Hepatic stellate cell (primary cell): Measurements from ENCODE around the gene STAC3.

Source experiments
- DNase-seq: peaks from one replicate; pipeline ENCODE4 v3.0.0; 2011; ENCODE audit warnings: low spot score

STAC3 gene

DNA sequence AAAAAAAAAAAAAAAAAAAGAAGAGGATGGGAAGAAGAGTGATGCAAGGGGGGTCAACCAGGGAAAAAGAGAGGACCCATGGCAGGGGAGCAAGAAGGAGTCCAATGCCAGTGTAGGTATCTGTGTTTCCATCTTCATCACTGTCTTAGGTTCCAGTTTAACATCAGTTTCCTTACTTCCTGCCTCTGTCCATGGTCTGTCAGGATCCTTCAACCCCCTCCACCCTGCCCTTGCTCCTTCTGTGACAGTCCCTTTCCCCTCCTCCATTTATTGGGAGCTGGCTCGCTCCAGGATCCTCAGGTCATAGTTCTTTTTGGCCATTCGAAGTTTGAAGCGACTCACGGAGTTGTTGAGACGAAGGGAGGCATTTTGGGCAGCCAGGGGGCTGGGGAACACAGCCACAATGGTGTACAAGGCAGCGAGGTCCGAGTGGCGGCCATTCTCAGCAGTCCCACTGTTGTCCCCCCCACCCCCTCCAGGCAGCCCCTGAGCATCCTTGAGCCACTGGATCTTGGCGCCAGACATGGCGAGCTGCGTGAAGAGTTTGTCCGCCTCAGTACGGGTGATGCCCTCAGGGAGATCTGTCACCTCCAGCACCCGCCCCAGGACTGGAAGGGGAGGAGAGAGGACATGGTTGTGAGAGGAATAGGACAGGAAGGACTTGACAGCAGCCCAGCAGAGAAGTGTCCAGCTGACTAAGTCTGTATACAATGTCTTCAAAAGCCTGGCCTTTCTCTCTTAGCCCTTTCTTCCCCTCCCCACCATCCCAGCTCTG is 3.7 kb upstream of the STAC3 start:
- no peak for DNase-seq

DNA sequence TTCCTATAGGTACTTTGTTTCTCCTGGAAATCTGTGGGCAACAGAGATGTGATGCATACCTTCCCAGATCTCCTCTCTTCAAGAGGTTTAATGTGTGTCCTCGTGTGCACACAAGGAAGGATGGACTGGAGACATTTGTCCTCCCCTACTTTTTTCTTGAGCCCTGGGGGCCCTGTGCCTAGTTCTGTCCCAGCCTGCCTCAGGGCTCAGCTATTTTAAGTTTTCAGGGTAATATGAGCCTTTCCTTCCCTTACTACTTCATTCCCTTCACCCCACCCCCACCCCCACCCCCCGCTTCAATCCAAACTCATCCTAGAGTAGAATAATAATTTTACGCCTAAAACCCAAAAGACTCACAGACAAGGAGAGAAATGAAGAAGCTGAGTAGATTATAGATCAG is 446 bp downstream of the STAC3 start:
- DNase-seq: no peak

DNA sequence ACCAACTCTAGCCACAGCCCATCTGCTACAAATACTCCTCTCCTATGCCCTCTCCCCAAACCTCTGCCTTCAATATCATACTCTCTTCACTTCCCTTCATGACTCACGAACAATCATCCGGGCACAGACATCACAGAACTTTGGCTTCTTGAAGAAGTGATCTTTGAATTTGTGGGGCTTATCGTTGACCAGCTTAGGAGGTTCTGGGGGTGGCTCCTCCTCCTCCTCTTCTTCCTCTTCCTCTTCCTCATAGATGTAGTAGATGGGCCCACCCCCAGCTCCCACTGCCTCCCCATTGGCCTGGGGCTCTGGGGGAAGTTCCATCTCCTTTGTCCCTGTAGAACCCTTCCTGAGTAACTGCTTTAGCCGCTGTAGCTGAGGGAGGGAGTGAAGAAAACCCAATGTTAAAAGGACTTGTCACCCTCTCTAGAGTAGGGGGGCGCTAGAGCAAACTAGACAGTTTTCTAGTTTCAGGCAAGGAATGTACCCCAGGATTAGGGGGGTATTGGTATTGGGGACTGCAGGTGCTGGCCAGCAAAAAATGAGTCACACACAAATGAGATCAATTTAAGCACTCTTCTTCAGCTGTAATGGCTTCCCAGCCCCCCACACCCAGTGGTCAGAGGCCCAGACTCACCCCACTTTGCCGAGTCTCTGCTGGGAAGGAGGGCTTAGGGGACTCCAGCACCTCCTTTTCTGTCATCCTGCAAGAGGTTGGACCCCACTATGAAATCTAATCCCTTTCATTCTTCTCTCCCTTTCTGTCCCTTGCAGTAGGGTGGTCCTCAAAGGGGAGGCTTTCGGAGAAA is 1.8 kb downstream of the STAC3 start:
- DNase-seq: no peak

- DNase-seq: no peak
Observed at GRCh38 chr12:57247041-57247440, 3.9 kb downstream of the STAC3 start.

GRCh38 chr12:57244312-57244696 is 6.7 kb downstream of the STAC3 start:
- DNase-seq: no peak

- DNase-seq: peak; percentile 83
Observed at GRCh38 chr12:57243521-57244311, 7.3 kb downstream of the STAC3 start.

GRCh38 chr12:57242691-57243454 is 8.1 kb downstream of the STAC3 start:
- peak; percentile 66 for DNase-seq

GRCh38 chr12:57242329-57242690 is 8.7 kb downstream of the STAC3 start:
- no peak for DNase-seq

DNA sequence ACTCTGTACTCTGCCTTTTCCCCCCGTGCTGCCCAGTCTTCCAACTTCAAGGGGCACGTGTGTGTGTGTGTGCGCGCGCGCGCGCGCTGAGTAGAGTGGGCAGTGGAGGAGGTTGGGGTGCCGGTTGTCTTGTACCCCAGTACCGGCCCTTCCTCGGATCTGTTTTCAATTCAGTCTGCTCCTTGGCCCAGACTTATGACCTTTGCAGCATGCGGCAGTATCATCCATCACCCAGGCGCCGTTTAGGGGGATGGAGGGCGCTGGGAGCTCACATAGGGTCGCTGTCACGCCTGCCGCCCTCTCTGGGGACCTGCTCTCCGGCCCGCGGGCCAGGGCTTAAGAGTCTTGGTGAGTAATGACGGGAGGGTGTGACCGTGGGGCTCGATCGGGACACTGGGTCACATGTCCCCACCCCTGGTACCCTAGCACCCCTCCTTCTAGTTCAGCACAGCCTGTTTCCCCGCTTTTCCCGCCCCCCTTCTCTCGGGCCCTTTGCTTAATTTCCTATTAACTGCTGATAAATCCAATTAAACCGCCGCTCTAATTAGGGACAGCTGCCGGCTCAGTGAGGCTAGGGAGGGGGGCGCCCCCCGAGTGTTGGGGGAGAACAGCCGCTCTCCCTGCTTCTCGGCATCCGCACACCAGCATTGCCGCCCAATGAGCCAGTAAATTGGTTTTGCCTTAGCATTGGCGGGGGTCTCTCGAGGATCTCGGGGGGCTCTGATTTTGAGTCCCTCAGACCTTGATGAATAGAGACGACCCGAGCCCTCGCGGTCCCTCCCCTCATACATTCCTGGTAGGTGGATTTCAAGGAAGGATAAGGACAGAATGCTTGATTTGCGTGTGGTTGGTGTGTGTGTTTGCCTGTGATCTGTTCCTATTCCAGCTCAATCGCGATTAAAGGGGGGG is 9.3 kb downstream of the STAC3 start:
- no peak for DNase-seq

DNA sequence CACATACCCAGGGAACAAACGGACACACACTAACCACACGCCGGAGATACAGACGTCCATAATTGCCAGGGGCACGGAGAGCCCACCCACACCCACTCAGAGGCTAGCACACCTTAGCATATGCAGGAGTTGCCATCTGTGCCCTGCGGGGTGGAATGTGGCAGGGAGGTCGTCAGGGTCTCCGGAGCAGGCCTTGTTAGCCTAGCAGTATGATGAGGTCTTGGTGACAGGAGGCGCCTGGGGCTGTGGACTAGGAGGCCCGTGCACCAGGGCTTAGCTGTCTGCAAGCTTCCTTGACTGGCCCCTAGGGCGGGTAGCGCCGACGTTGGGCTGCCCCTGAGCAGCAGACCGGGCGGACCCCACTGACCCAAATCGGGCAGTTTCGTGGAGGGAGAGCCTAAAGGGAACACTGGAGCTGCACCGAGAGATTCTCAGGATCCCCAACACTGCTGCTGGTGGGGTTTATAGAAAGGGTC is 10.0 kb downstream of the STAC3 start:
- DNase-seq: peak; percentile 60

- peak; percentile 75 for DNase-seq
Observed at GRCh38 chr12:57240066-57240921, 10.7 kb downstream of the STAC3 start.

- DNase-seq: no peak
Observed at GRCh38 chr12:57239587-57240065, 11.4 kb downstream of the STAC3 start.

DNA sequence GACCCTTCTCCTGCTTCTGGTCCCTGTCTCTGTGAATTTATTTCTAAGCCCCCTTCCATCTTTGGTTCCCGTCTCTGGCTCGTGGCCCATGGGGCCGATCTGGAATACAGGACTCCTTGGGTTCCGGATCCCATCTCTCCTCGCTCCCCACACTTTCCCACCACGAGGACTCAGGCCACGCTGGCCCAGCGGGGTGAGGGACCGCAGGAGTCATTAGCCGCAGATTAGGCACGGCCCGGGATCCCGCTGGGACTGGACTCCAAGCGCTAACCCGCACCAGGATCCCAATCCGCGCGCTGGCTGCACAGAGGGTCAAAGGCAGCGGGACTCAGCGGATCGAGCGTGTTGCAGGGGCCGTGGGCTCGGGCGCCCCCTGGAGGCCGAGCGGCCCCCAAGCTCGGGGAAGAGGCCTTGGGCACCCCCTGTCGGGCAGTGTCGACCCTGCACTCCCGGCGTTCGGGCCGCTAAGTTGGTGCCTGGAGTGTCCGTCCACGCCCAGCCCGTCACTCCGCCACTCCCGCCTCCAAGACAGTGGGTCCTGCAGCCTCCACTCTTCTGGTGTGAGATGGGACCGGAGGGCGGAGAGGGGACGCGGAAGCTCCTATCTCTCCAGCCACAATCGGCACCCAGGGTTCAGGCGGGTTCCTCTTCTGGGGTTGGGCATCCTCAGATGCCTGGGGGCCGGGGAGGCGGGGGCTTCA is 12.0 kb downstream of the STAC3 start:
- peak; percentile 95 for DNase-seq

GRCh38 chr12:57237932-57238853 is 12.8 kb downstream of the STAC3 start:
- no peak for DNase-seq

DNA sequence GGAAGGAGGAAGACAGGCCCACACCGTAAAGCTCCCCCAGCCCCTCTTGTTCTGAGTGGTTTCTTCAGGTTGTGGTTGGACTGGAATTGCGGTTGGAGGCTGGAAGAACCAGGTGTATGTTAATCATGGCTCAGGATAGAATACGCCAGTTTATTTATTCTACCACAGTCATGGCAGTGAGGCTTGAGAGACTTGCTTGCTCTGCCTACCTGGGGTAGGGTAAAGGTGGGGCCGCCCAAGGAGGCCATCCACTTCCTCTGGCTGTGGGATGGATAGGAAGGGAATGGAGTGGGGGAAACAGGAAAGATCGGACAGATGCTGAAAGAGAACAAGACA is 13.4 kb downstream of the STAC3 start:
- no peak for DNase-seq

GRCh38 chr12:57236925-57237595 is 13.9 kb downstream of the STAC3 start:
- DNase-seq: no peak

DNA sequence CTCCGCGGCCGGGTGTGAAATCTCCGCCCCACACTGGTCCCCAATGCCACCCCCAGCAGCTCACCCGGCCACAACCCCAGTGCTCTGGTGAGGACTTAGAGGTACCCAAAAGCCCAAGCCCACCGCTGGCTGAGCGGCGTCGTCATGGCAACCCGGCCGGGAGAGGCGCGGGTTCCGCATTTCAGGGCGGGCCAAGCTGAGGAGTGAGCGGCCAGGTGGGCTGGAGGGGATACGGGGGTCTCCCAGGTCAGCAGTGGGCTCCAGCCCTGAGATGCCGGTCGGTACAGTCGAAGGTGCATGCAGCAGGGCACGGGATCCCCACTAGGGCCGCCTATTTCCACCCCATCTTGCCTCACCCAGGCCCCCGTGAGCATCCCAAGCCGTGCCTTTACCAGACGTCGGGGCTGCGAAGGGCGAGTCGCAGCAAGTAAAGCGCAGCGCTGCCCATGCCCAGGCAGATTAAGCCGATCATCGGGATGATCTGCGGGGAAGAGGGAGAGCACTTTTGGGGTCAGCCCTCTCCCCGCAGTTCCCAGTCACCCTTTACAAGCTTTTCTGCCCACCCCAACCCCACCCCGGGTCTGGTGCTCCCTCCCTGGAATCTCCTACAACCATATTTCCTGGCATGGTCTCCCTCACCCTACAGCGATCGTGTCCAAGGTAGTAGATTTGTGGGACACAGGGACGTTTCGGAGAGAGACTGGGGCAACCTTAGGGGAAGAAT is 14.6 kb downstream of the STAC3 start:
- no peak for DNase-seq
